Fibroblast of lung (primary cell): ENCODE results near the gene CFAP61. TPM values are rescaled to one million over a fixed set of nuclear protein-coding genes. Genes with fewer than 3 reads are reported as not detected.

ENCODE experiments used
- DNase-seq, 2 donors: peaks; one replicate each; pipeline versions ENCODE4 v3.0.0 to v3.0.0-alpha.2; 2010; ENCODE audit warnings: low read depth in 2 of 2
- H2AFZ ChIP-seq: 2 replicates; pipeline ENCODE4 v1.5.1; 2012; ENCODE audit warnings: low read length, control low read depth, inconsistent platforms
- H3K27ac ChIP-seq: 2 replicates; pipeline ENCODE4 v1.5.1; 2011; ENCODE audit warnings: low read length, control low read depth; ENCODE audit not compliant: insufficient read depth
- H3K27me3 ChIP-seq: 2 replicates; pipeline ENCODE4 v1.5.1; 2011; ENCODE audit warnings: mild to moderate bottlenecking, low read length; ENCODE audit not compliant: control insufficient read depth, insufficient read depth
- H3K36me3 ChIP-seq: 2 replicates; pipeline ENCODE4 v1.5.1; 2011; ENCODE audit warnings: low read length; ENCODE audit not compliant: control insufficient read depth, insufficient read depth
- H3K4me1 ChIP-seq: 2 replicates; pipeline ENCODE4 v1.5.1; 2011; ENCODE audit warnings: low read length; ENCODE audit not compliant: control insufficient read depth, insufficient read depth; ENCODE audit errors: extremely low read depth
- H3K4me2 ChIP-seq: 2 replicates; pipeline ENCODE4 v1.5.1; 2011; ENCODE audit warnings: low read length, control low read depth; ENCODE audit not compliant: insufficient read depth; ENCODE audit errors: extremely low read depth
- H3K4me3 ChIP-seq, 4 experiments: fragments of 200-600 bp in 1 of 4; sonication (generic) in 1 of 4; replicated peaks in 1 of 4; 2 replicates each; pipeline ENCODE4 v1.5.1; 2011 to 2016; ENCODE audit warnings: low read length in 4 of 4, low read depth in 3 of 4, mild to moderate bottlenecking in 3 of 4, control low read depth in 2 of 4, inconsistent platforms in 1 of 4, mixed read lengths in 1 of 4; ENCODE audit not compliant: insufficient read depth in 1 of 4; ENCODE audit errors: control extremely low read depth in 1 of 4
- H3K79me2 ChIP-seq: 2 replicates; pipeline ENCODE4 v1.5.1; 2012; ENCODE audit warnings: mild to moderate bottlenecking, low read length, inconsistent platforms; ENCODE audit not compliant: control insufficient read depth, insufficient read depth
- H3K9ac ChIP-seq: 2 replicates; pipeline ENCODE4 v1.5.1; 2011; ENCODE audit warnings: mild to moderate bottlenecking, low read length, control low read depth; ENCODE audit not compliant: insufficient read depth
- H3K9me3 ChIP-seq: 2 replicates; pipeline ENCODE4 v1.5.1; 2012; ENCODE audit warnings: low read depth, low read length; ENCODE audit not compliant: control insufficient read depth, insufficient read depth
- H4K20me1 ChIP-seq: 2 replicates; pipeline ENCODE4 v1.5.1; 2011; ENCODE audit warnings: low read length; ENCODE audit not compliant: control insufficient read depth, insufficient read depth; ENCODE audit errors: extremely low read depth
- EZH2 ChIP-seq: IDR thresholded peaks from 2 replicates; pipeline ENCODE4 v1.5.1; 2012; ENCODE audit warnings: low read length, control low read depth, mild to moderate bottlenecking; ENCODE audit errors: missing control alignments
- polyA plus RNA-seq, 2 donors: library from polyadenylated mRNA; depleted of rRNA in 1 of 2; stranded (reverse) in 1 of 2; unstranded in 1 of 2; fragments of >200 nt; gene quantifications; 2 replicates each; pipeline ENCODE4 v1.2.1, GENCODE V29; 2011 to 2012; ENCODE audit warnings: missing spikeins in 1 of 2
- total RNA-seq: library from RNA; depleted of rRNA; stranded (reverse); fragments of >200 nt; gene quantifications from 2 replicates; pipeline ENCODE4 v1.2.1, GENCODE V29; 2014
- TF ChIP-seq, protein P1 (sequence below), 2 donors: IDR thresholded peaks in 1 of 2; conservative IDR thresholded peaks in 1 of 2; 1 replicate in 1 of 2; 2 replicates in 1 of 2; pipeline ENCODE4 v1.5.1; 2011 to 2012; ENCODE audit warnings: low read length in 2 of 2, control low read depth in 1 of 2, inconsistent platforms in 1 of 2, low read depth in 1 of 2, mild to moderate bottlenecking in 1 of 2

CFAP61 gene
- total and polyA plus RNA-seq, 2 donors (not counting 1 experiment from before 2014, with no cell fraction given): not detected

DNA sequence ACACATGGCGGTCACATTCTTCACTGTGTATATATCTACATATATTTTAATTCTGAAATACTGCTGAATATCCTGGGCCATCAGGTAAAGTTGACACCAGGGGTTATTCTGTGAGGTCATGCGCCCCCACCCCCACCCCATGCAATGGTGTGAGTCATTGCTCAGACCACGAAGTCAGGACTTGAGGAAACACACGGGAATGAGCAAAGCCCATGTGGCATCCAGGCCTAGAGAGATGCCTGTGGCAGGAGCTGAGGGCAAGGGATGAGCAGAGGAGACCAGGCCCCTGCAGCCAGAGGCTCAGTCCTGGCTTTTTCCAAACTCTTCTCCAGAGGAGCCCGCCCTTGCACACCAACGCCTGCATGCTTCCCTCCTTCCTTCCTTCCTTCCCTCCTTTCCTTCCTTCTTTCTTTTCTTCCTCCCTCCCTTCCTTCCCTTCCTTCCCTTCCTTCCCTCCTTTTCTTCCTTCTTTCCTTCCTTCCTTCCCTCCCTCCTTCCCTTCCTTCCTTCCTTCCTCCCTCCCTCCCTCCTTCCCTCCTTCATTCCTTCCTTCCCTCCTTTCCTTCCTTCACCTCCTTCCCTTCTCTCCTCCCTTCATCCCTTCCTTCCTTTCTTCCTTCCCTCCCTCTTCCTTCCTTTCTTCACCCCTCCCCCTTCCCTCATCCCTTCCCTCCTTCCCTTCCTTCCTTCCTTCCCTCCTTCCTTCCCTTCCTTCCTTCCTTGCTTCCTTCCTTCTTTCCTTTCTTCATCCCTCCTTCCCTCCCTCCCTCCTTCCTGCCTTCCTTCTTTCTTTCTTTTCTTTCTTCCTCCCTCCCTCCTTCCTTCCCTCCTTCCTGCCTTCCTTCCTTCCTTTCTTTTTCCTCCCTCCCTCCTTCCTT lies 243.5 kb downstream of the CFAP61 start:
- H2AFZ ChIP-seq: no peak overlapping the region
- H3K27ac ChIP-seq: no peak overlapping the region
- no peak overlapping the region for H3K4me3 ChIP-seq
- no peaks in the 10 kb centered on the region for H3K27me3 ChIP-seq
- TF ChIP-seq EZH2: no peak
- TF ChIP-seq, protein P1, sequence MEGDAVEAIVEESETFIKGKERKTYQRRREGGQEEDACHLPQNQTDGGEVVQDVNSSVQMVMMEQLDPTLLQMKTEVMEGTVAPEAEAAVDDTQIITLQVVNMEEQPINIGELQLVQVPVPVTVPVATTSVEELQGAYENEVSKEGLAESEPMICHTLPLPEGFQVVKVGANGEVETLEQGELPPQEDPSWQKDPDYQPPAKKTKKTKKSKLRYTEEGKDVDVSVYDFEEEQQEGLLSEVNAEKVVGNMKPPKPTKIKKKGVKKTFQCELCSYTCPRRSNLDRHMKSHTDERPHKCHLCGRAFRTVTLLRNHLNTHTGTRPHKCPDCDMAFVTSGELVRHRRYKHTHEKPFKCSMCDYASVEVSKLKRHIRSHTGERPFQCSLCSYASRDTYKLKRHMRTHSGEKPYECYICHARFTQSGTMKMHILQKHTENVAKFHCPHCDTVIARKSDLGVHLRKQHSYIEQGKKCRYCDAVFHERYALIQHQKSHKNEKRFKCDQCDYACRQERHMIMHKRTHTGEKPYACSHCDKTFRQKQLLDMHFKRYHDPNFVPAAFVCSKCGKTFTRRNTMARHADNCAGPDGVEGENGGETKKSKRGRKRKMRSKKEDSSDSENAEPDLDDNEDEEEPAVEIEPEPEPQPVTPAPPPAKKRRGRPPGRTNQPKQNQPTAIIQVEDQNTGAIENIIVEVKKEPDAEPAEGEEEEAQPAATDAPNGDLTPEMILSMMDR (conservative IDR thresholded peaks at IDR 0.05 in 1 of 2, IDR thresholded peaks at IDR 0.05 in 1 of 2; ENCODE audit: low read depth in 1 of 2, low read length in 2 of 2): no peak
- H3K36me3 ChIP-seq: no peaks in the 10 kb centered on the region
- H4K20me1 ChIP-seq: no peaks in the 10 kb centered on the region
- H3K4me1 ChIP-seq: no peaks in the 10 kb centered on the region
- H3K9me3 ChIP-seq: no peaks in the 10 kb centered on the region
- H3K9ac ChIP-seq: no peak overlapping the region
- no peak for DNase-seq
- no peak overlapping the region for H3K4me2 ChIP-seq
- H3K79me2 ChIP-seq: no peaks in the 10 kb centered on the region

- Histone ChIP-seq H3K79me2 (no peaks in the 10 kb centered on the region), H3K27ac (no peak overlapping the region), H3K9me3 (no peaks in the 10 kb centered on the region), H3K4me2 (no peak overlapping the region), H3K36me3 (no peaks in the 10 kb centered on the region), H3K4me3 (no peak overlapping the region), H2AFZ (no peak overlapping the region), H4K20me1 (no peaks in the 10 kb centered on the region), H3K9ac (no peak overlapping the region), H3K27me3 (no peaks in the 10 kb centered on the region), H3K4me1 (no peaks in the 10 kb centered on the region)
- DNase-seq: no peak
- TF ChIP-seq EZH2: no peak
- TF ChIP-seq, protein P1 (conservative IDR thresholded peaks at IDR 0.05 in 1 of 2, IDR thresholded peaks at IDR 0.05 in 1 of 2; ENCODE audit: low read depth in 1 of 2, low read length in 2 of 2): no peak
Observed at GRCh38 chr20:20297181-20297580, 244.8 kb downstream of the CFAP61 start.

- no peak for TF ChIP-seq EZH2
- TF ChIP-seq, protein P1 (conservative IDR thresholded peaks at IDR 0.05 in 1 of 2, IDR thresholded peaks at IDR 0.05 in 1 of 2; ENCODE audit: low read depth in 1 of 2, low read length in 2 of 2): no peak
Observed at GRCh38 chr20:20297752-20298151, 245.4 kb downstream of the CFAP61 start.

More at GRCh38 chr20:20297752-20298151, 245.4 kb downstream of the CFAP61 start:
- no peak overlapping the region for H3K9ac ChIP-seq
- no peaks in the 10 kb centered on the region for H4K20me1 ChIP-seq
- H2AFZ ChIP-seq: no peak overlapping the region
- H3K9me3 ChIP-seq: no peaks in the 10 kb centered on the region
- no peaks in the 10 kb centered on the region for H3K36me3 ChIP-seq
- DNase-seq: no peak
- no peak overlapping the region for H3K4me3 ChIP-seq
- no peak overlapping the region for H3K27ac ChIP-seq
- H3K79me2 ChIP-seq: no peaks in the 10 kb centered on the region
- H3K4me2 ChIP-seq: no peak overlapping the region
- no peaks in the 10 kb centered on the region for H3K27me3 ChIP-seq
- H3K4me1 ChIP-seq: no peaks in the 10 kb centered on the region
